NCI-H82 treated with DMSO at 0.1 percent for 48 hours (cell line): Measurements from ENCODE around the gene FOXN3.
"Not testable (repeated sequence)": the region's sequence is repeated elsewhere in the genome, so short reads cannot be mapped to it uniquely, and the experiment has no call there.

Source experiments
- DNase-seq: peaks from one replicate; lab custom pipeline; 2025; ENCODE audit not compliant: unreplicated experiment; lab: John Stamatoyannopoulos, UW

Gene FOXN3

DNA sequence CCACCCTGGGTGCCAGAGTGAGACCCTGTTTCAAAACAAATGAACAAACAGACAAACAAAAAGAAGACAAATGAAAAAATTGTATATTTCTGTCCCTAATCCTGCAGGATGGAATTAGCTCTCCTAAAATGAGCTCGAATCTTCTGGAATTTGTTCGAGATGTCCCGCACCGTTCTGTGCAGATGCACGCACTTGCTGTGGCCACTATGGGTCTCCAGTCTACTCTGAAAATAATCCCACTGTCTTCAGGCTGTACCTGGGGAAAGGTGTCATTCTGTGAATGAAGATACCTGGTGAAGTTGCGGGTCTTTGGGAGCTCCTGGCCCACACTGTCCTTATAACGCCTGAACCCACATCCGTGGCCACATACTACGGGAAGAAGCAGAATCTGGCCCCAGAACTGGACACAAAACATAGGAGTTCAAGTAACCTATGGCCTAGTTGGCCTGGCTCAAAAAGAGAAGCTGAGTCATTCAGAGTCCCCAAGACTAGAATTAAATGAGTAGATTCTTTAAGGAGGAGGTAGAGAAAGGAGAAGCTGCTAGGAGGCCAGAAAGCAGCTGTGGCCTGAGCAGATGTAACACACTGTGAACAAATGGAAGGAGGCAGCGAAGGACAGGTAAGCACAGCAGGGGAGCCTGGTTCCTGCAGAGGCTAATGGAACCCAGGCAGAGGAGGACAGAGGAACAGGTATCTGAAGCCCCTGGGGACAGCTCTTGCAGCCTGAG, 108.6 kb downstream of the FOXN3 start:
- DNase-seq: no peak

DNA sequence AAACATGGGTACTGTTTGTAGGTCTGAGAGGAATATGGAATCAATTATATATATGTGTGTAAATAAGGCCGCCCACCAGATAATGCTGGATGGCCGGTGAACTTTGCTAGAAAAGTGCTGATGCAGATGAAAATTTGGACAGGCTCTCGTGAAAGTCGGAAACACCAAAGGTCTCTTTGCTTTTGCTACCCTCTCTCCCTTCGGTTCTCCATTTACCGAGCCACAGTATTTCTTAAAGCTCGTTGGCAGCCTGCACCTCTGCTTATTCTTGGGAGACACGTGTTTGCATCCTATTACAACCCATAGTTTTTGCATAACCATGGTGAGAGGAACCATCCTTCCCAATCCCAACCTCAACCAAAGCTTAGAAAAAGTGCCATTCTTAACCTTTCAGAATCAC, 109.6 kb downstream of the FOXN3 start:
- no peak for DNase-seq

DNA sequence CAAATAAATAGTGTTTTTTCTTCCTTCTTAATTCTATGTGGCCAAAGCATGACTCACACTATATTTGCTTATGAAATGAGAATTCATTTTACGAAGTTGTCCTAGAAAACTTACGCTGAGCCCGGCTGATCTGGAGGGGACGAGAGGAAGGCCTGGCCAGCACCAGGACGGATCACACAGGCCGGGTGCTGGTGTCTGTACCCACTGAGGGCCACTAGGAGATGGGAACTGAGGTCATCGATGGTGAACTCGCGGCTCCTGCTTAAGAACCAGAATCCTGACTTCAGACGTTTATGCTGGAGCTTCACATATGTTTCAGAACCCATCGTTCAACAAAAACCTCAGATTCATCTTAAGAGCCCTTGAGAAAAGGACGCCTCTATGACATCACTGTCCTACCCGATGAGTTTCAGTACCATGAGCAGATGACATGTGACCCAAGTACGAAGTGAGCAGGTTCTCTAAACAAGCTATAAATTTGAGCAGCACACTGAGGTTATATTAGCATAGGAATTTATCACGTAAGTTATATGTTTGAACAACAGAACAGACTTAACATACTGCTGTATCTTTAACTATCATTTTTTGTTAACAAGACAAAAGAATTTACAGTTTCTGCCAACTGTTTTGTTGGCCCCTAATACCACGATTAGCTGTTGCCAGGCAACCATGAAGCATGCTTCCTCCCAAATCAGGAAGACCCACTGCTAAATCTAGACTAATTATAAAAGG, 111.9 kb downstream of the FOXN3 start:
- DNase-seq: no peak

DNA sequence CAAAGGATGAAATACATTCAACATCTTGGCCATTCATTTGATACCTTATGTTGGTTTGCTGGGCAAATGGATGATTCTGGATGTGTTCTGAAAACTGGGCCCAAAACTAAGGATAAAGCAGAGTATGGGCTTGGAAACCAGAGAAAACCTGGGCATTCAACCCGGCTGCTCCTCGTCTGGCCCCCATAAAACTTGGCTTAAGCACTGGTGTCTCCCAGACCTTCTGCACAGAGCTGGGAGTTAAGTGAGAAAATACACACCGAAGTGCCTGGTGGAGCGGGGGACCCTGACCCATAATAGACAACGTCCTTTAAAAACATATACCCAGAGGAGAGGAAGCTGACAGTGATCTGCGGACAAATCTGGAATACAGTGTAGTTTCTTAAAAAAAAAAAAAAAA, 112.5 kb downstream of the FOXN3 start:
- DNase-seq: no peak

DNA sequence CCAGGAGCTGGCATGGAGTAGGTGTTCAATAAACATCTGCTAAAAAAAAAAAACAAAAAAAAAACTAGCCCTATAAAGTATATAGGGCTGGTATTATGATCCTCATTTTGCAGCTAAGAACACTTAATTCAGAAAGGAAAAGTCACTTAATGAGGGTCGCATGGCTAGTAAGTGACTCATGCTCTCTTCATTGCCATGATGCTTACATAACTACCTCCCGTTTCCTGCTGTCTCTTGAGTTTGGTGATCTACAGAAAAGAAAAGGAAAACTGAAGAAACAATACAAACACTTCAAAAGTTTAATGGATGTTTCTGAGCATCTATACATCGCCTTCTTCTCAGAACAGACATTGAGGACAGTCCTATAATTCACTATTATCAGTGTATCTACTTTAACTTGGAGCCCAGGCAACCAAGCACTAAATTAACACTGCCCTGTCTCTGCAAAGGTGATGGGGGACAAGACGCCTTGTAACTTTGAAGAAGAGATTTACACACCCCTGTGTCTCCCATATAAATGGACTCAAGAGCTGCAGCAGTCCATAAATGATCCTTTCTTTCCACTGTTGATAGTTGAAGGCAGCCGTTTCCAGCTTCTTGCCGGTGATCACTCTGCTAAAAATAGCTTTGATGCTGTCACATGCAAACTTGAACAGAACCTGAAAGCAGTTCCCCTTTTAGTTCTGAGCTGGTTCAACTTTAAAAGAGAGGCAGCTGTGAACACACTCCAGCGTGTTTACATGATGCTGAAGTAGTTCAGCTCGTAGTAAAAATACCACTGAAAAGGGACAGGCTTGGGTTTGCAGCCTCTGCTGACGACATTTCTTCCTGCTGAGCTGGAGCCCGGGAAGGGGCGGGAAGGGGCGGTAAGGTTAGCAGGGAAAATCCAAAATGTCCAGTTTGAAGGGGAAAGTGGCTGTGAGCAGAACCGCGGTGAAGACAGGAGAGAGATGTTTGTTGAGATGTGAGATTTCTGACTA, 113.3 kb downstream of the FOXN3 start:
- DNase-seq: no peak

DNA sequence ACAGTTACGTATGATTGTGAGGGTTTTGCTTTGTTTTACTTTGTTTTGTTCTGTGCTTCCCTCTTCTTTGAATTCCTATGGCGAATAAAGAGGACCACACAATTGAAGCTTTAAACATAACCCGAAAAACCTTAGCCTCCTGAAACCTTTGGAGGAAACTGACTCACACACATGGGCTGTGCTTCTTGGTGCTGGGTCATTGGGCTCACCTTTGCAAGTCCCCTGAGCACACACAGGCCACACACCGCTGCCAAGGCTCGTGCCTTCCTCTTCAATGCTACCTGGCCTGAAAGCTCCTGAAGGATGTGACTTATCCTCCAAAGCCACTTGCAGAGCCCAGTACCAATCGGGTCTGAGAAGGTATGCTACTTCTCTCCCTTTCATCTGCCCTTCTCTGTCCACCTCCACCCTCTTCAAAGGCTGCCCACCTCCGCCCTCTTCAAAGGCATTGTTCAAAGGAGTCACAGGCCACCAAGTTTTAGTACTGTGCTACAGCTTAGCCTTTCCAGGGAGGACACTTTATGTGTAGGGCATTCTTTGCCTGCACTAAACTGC, 114.6 kb downstream of the FOXN3 start:
- no peak for DNase-seq

DNA sequence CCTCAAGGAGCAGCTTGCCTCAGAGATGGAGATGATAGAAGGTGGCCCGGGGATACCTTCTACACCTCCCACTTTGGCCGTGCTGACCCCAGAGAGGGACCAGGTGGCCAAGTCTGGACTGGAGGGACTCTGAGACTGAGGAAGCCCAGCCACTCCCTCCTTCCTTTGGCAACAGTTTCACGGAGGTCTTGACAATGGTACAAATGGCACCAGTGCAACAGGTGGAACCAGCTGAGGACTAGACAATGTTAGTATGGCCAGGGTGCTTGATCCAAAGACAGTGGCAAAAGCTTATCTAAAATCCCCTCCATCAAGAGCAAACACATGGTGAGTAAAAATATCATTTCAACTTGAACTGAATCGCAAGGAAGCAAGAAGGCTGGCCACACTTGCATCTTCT, 117.4 kb downstream of the FOXN3 start:
- DNase-seq: no peak

DNA sequence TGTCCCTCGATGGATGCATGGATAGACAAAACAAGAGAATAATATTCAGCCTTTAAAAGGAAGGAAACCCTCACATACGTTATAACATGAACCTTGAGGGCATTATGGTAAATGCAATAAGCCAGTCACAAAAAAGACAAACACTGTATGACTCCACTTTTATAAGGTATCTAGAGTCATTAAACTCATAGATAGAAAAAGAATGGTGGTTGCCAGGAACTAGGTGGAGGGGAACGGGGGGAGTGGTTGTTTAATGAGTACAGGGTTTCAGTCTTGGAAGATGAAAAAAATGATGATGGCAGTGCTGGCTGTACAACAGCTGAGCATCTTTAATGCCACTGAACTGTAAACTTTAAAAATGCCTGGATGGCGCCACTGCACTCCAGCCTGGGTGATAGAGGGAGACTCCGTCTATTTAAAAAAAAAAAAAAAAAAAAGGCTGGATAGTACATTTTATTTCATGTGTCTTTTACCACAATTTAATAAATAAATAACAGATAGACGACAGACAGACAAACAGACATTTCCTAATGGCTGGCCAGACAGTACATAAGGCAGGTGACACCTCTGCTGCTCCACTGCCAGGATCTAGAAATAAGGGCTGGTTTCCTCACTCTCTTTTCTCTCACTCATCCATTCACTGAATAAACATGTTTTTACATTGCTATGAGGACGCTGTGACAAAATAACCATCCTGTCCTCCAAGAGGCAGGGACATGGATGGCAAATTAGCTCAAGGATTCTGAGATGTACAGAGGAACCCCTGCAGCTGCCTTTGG, 118.8 kb downstream of the FOXN3 start:
- DNase-seq: no peak

DNA sequence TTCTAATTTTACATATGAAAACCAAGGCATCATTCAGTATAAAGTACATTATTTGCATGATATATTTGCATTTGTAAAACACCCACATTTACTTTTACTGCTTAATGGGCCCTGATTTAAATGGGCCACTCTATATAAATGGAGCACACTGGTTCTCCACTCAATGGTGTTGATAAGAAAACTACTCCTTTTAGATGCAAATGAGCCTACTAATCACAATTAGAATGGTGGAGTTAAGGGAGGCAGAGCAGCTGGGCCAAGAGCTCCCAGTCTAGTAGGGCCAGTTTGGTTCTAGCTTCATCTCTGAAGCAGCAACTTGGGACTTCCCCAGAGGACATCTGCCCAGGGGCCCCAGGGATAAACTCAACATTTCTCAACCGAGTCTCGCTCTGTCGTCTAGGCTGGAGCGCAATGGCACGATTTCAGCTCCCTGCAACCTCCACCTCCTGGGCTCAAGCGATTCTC, 120.7 kb downstream of the FOXN3 start:
- no peak for DNase-seq

DNA sequence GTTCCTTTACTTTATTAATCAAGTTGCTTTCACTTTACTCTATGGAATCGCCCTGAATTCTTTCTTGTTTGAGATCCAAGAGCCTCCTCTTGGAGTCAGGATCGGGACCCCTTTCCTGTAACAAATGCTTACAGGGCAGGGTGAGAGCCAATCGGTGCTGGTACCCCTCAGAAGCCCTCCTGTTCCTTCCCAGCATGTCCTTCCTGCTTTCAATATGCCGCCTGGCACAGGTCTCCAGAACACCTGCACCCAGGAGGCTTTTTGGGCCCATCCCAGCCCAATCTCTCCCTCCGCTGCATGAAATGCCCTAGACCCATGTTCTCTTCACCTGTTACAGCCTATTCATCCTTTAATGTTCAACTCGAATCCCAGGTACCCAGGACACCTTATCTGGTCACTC, 122.2 kb downstream of the FOXN3 start:
- no peak for DNase-seq

DNA sequence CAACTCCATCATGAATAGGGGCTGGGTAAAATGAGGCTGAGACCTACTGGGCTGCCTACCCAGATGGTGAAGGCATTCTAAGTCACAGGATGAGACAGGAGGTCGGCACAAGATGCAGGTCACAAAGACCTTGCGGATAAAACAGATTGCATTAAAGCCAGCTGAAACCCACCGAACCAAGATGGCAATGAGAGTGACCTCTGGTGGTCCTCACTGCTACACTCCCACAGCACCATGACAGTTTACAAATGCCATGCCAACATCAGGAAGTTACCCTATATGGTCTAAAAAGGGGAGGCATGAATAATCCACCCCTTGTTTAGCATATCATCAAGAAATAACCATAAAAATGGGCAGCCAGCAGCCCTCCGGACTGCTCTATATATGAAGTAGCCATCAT, 122.6 kb downstream of the FOXN3 start:
- not testable (repeated sequence) for DNase-seq

DNA sequence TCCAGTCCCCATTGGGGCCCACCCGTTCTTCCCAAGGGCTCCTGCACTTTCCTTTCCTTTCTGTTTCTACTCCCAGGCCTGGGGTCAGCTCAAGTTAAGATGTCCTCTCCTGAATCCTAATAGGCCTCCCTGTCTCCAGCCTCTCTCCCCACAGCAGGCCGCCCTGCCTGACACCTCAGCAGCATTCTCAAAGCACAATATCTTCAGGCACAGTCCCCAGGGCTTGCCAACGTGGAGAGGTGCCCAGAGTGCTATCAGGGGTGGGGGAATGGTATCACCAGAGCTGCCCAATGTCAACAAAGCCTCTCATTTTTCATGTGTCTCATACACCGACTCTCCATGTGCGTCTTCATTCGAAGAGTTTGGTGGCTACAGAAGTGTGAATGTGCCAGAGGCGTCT, 123.0 kb downstream of the FOXN3 start:
- no peak for DNase-seq

DNA sequence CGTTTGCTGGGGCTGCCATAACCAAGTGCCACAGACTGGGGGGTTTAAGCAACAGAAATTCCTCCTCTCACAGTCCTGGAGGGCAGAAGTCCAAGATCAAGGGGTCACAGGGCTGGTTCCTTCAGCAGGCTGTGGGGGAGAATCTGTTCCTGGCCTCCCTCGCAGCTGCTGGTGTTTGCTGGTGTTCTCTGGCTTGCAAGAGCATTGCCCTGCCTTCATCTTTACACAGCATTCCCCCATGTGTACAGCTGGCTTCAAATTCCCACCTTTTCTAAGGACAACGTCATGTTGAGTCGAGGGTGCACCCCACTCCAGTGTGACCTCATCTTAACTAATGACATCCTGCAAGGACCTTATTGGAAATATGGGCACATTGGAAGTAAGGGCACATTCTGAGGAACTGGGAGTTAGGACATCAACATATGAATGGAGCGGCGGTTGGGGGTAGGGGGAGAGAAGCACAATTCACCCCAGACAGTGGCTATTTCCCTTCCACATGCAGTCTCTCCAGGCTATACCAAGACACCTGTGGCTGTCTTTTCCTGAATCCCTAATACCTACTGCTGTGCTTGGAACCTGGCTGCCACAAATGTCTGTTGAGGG, 123.6 kb downstream of the FOXN3 start:
- no peak for DNase-seq

DNA sequence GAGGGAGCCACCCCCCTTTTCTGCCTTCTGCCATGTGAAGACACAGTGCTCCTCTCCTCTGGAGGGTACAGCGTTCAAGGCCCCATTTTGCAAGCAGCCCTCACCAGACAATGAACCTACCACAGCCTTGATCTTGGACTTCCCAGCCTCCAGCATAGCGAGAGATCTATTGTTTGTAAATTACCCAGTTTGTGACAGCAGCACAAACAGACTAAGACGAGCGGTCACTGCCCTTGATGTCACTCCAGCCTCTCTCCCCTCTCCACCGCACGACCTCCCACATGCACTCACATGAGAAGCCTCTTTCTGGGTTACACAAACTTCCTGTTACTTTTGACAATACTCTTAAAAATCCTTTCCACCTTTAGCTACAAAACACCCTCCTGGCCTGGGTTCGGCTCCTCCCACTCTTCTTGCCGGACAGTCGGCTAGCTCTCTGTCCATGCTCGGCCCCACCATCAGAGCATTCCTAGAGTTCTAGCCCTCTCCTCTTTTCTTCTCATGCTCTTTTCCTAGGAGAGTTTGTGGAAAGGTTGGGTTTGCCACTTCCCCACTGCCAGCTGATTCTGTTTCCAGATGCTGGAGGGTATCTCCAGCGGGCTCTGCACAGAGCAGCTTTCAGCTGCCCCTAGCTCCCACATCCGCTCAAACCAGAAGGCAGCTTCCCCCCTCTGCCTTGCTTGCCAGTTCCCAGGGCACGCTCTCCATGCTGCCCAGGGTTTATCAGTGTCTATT, 124.3 kb downstream of the FOXN3 start:
- DNase-seq: no peak

DNA sequence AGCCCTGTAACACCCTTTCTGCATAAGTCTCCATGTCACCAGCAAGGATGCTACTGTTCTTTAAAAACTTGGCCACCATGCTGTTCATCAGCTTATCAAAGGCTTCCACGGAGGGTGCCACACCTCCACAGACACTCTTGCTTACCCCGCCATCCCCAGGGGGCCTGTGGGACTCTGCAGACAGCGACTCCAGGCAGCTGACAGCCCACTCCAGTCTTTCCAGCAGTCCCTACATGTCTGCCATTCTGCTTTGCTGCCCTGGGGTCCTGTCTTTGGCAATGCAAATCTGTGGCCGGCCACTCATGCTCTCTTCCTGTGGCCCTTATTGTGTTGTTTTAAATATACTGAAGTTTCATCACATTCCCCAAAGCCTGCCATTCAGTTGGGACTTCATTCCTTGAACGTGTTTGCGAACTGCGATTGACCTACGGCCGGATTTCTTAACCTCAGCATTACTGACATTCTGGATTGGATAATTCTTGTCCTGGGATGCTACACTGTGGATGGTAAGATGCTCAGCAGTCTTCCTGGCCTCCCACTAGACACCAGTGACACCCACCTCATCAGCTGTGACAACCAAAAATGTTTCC, 125.6 kb downstream of the FOXN3 start:
- DNase-seq: no peak

DNA sequence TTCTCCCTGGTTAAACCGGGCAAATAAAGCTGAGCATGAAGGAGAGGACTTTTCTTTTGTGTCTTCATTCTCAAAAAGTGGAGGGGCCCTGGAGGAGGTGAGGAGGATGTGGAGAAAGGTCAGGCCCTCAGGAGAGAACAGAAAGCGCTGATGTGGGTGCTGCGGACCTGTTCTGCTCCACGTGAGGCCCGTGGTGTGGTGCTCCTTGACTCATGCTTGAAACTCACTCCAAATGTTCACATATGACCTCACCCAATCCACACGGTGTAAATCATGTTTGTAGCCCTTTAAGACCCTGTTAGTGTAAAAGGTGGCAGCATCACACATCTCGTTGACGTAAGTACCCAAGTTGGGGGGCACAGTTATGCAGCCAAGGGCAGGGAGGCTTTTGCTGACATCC, 126.2 kb downstream of the FOXN3 start:
- no peak for DNase-seq

DNA sequence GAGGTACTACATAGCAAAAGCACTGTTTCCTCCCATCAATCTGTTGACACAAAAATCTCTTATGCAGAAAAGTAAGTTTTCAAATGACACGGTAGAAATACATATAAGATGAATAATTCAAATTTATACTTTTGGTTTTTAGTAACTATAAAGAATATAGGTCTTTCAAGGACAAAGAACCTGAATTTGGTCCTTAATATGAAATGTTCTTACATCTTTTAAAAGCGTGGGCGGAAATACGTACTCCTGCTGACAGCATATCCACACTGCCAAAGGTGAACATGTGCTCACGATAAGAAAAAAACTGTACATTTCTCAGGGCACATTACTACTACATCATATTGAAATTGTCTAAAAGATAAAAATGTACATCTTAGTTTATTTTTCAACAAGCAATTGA, 127.6 kb downstream of the FOXN3 start:
- no peak for DNase-seq

DNA sequence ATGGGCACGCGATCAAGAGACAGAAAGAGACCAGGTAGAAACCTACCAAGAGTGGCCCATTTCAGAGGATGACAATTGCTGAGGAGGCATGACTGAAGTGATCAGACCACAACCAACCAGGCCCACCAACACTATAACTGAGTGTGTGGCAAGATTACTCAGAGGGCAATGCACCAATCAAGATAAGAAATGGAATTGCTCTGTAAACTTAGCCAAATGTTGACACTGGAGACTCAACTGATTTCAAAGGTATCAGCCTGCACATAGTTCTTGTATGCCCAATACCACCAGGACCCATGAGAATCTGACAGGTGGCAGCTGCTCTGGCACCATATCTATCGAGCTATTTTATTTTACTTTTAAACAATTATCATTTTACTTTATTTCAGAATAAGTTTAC, 128.9 kb downstream of the FOXN3 start:
- no peak for DNase-seq
